ENCODE measurements around the gene HLA-DPA1. TPM values are rescaled to one million over a fixed set of nuclear protein-coding genes. Genes with fewer than 3 reads are reported as not detected.

The HLA-DPA1 gene
- total RNA-seq, 4 donors from 2014 or later, result 57.1 to 127 (median 96.8) TPM

- DNase-seq (ENCODE audit: low spot score in 2 of 2), result no peak
- TF ChIP-seq CTCF (IDR thresholded peaks at IDR 0.05) (no peak), POLR2A (IDR thresholded peaks at IDR 0.05) (no peak)
- intact Hi-C loops (cut with DNase I; ENCODE audit: low total_unique reads), result loop anchor here (10.0 kb wide), 2 partner anchors 125 to 225 kb away; no protein-coding TSS in a partner anchor
- no peak overlapping the region for H3K4me3 ChIP-seq (ENCODE audit: low read depth, poor library complexity, severe bottlenecking)
Measured at GRCh38 chr6:33019372-33019771, 54.1 kb downstream of the HLA-DPA1 start.

GRCh38 chr6:33018904-33019303 is 54.5 kb downstream of the HLA-DPA1 start:
- no peak overlapping the region for H3K4me3 ChIP-seq (ENCODE audit: low read depth, poor library complexity, severe bottlenecking)
- 12 to 28% methylated on average over 6 of the region's 6 CpGs for WGBS, 2 donors
- DNase-seq (ENCODE audit: low spot score in 2 of 2), result peak; percentile 67 to 91
- TF ChIP-seq CTCF (IDR thresholded peaks at IDR 0.05) (no peak), POLR2A (IDR thresholded peaks at IDR 0.05) (no peak)
- intact Hi-C loops (cut with DNase I; ENCODE audit: low total_unique reads), result loop anchor here (10.0 kb wide), 2 partner anchors 126 to 226 kb away; no protein-coding TSS in a partner anchor

DNA sequence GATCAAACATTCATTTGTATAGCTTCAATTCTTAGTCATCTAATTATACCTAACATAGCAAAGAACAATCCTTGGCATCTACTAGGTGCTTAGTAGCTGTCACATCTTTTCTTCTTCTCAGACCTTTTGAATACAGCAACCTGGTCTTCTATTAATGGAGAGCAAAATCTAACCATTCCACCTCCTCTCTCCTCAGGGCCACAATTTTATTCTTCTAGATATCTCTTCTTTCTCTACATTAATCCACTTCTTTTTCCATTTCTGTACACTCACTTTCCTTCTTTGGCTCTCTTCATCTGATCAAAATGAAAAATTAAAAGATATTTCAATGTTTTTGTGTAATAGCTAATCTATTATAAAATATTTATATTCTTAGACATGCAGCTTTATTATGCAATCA is 55.0 kb downstream of the HLA-DPA1 start:
- intact Hi-C loops (cut with DNase I; ENCODE audit: low total_unique reads), result loop anchor here (10.0 kb wide), 2 partner anchors 126 to 226 kb away; no protein-coding TSS in a partner anchor
- no peak for DNase-seq (ENCODE audit: low spot score in 2 of 2)
- TF ChIP-seq CTCF (IDR thresholded peaks at IDR 0.05) (no peak), POLR2A (IDR thresholded peaks at IDR 0.05) (no peak)
- no peak overlapping the region for H3K4me3 ChIP-seq (ENCODE audit: low read depth, poor library complexity, severe bottlenecking)

DNA sequence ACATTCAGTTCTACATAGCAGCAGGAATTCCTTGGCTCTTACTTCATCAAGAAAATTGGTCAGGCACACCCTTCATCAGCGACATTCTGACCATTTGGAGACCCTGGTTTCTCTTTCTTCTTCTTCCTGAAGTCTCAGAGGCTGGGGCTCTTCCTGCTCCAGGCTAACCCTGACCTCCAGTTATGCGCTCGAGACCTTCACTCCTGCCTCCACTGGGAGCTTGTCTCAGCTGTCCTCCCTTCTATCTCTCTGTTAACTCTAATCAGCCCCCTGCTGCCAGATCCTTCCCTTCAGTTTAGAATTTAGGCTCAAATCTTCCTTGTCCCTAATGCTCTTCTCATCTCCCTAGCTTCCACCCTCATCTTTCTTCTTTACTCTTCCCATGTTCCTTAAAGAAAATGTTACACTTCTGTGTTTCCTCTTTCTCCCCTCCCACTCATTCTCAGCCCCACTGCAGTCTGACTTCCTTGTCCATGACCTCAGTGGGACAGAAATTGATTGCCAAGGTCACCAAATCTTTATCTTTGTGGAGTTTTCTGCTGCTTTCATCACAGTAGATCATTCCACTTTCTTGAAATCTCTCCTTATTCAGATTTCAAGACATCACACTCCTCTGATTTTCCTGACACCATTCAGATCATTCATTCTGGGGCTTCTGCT is 55.6 kb downstream of the HLA-DPA1 start:
- 78 to 84% methylated on average over 3 of the region's 3 CpGs for WGBS, 2 donors
- intact Hi-C loops (cut with DNase I; ENCODE audit: low total_unique reads), result loop anchor here (10.0 kb wide), 2 partner anchors 127 to 227 kb away; no protein-coding TSS in a partner anchor
- no peak for TF ChIP-seq POLR2A (IDR thresholded peaks at IDR 0.05)
- no peak for TF ChIP-seq CTCF (IDR thresholded peaks at IDR 0.05)
- H3K4me3 ChIP-seq (ENCODE audit: low read depth, poor library complexity, severe bottlenecking), result no peak overlapping the region
- DNase-seq (ENCODE audit: low spot score in 2 of 2), result no peak

DNA sequence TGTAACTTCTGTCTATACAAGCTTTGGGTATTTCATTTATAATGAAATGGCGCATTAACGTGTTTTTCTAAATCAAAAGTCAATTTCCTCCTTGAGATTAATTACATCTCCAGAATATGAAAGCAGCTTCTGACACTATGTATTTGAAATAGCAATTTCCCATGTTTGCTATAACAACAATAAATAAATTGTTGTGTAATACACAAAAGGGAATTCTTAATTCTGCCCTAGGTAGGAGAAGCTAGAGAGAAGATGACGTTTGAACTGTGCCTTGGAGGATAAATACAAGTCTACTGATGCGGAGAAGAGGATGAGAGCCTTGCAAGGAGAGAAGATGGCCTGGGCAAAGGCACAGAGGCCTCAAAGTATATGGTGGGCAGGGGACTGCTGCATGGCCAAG is 56.4 kb downstream of the HLA-DPA1 start:
- no peak overlapping the region for H3K4me3 ChIP-seq (ENCODE audit: low read depth, poor library complexity, severe bottlenecking)
- intact Hi-C loops (cut with DNase I; ENCODE audit: low total_unique reads), result loop anchor here (10.0 kb wide), 2 partner anchors 128 to 228 kb away; no protein-coding TSS in a partner anchor
- DNase-seq (ENCODE audit: low spot score in 2 of 2), result no peak
- TF ChIP-seq POLR2A (IDR thresholded peaks at IDR 0.05) (no peak), CTCF (IDR thresholded peaks at IDR 0.05) (no peak)
- WGBS, 2 donors, result 73 to 82% methylated on average over 4 of the region's 4 CpGs
